Measurements from ENCODE around the gene RANGAP1. TPM values are rescaled to one million over a fixed set of nuclear protein-coding genes. Genes with fewer than 3 reads are reported as not detected.

The RANGAP1 gene
- total and polyA plus RNA-seq, 2 of the 4 experiments (the other 2 are of a cell fraction): 71.2 to 148 TPM

DNA sequence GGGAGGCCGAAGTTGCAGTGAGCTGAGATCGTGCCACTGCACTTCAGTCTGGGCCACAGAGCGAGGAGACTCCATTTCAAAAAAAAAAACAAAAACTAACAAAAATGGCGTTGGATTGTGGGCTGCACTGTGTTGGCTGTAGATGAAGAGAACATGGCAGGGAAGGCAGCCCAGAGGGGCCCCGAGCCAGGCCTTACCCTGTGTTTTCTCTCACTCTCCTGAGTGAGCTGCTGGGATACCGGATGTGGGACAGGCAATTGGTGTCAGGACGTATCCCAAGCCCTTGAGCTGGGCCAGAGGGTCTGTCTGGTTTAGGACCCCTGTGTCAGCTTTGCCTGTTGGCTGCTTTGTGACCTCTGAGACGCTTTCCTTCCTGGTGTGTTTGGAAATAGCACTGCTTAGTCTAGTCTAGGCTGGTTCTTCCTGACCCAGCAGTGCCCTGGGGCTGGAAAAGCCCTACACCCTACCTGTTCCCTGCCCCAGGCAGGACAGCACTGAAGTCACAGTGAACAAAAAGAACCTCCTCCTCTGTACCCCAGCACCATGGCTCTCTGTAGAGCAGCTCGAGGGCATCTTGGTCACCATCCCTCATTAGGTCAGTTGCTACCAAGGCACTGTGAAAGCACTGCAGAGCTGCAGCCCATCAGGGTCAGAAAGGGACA is 63.0 kb downstream of the RANGAP1 start:
- H3K79me1 ChIP-seq (ENCODE audit: low read depth in 1 of 2, low read length in 2 of 2): peaks cover 4 to 5% of the 10 kb centered on the region in 2 experiments; a peak in 2 of 4 replicates
- no peak overlapping the region for H2BK15ac ChIP-seq (ENCODE audit: low read depth, low read length)
- H4K91ac ChIP-seq (ENCODE audit: insufficient read depth, low read depth, low read length): no peak overlapping the region
- no peak overlapping the region for H4K8ac ChIP-seq (ENCODE audit: low read depth in 2 of 2, low read length in 2 of 2)
- H3K27ac ChIP-seq (ENCODE audit: insufficient read depth, low read length): no peak overlapping the region
- no peaks in the 10 kb centered on the region for H3K9me3 ChIP-seq (ENCODE audit: control insufficient read depth, insufficient read depth, low read length)
- ATAC-seq (ENCODE audit: low read depth): no peak
- WGBS, 2 experiments (ENCODE audit: extremely low coverage in 2 of 2, insufficient read length in 1 of 2): 80% methylated on average over 1 of the region's 9 CpGs; no CpG with 5 or more reads in 1 of the 2 experiments
- H2AK5ac ChIP-seq (ENCODE audit: low read depth, low read length): no peak overlapping the region
- no peak overlapping the region for H3K23ac ChIP-seq (ENCODE audit: low read depth, low read length)
- no peak overlapping the region for H3K4me2 ChIP-seq (ENCODE audit: low read depth, low read length)
- no peak overlapping the region for H3K4ac ChIP-seq (ENCODE audit: low read depth, low read length)
- H3K4me3 ChIP-seq (ENCODE audit: insufficient read depth, low read depth, low read length): no peak overlapping the region
- no peak overlapping the region for H3K14ac ChIP-seq (replicated peaks; ENCODE audit: low read depth, low read length)
- CTCF ChIA-PET: no interaction called here
- H2BK120ac ChIP-seq (ENCODE audit: low read depth, low read length): no peak overlapping the region
- no peak overlapping the region for H3K9ac ChIP-seq (ENCODE audit: low read depth, low read length)
- no peak overlapping the region for H3K18ac ChIP-seq (ENCODE audit: low read depth, low read length)
- H2BK5ac ChIP-seq (ENCODE audit: low read depth, low read length, poor library complexity, severe bottlenecking): no peak overlapping the region
- no peaks in the 10 kb centered on the region for H4K20me1 ChIP-seq (ENCODE audit: insufficient read depth, low read length)
- H3K56ac ChIP-seq (ENCODE audit: extremely low read depth, insufficient read depth, low read length): no peak overlapping the region
- no peak for DNase-seq
- H4K5ac ChIP-seq (ENCODE audit: low read depth, low read length): no peak overlapping the region
- H3K27me3 ChIP-seq (ENCODE audit: control insufficient read depth, insufficient read depth, low read length): no peaks in the 10 kb centered on the region
- POLR2A ChIA-PET (ENCODE audit: unreplicated experiment): no interaction called here
- TF ChIP-seq SMC3 (IDR thresholded peaks at IDR 0.05; ENCODE audit: low read depth, low read length) (no peak), MAFK (IDR thresholded peaks at IDR 0.05; ENCODE audit: low read depth, low read length) (no peak), RCOR1 (IDR thresholded peaks at IDR 0.05; ENCODE audit: insufficient replicate concordance, low read length) (no peak), POLR2A (IDR thresholded peaks at IDR 0.05; ENCODE audit: low read depth, low read length) (no peak), CHD1 (IDR thresholded peaks at IDR 0.05; ENCODE audit: low read depth, low read length) (no peak), FOS (IDR thresholded peaks at IDR 0.05; ENCODE audit: low read depth, low read length) (no peak), CEBPB (IDR thresholded peaks at IDR 0.05; ENCODE audit: low read depth, low read length) (no peak), NFE2L2 (IDR thresholded peaks at IDR 0.05; ENCODE audit: low read depth, low read length) (no peak), RFX5 (IDR thresholded peaks at IDR 0.05; ENCODE audit: low read depth, low read length) (no peak)
- TF ChIP-seq, protein P1, sequence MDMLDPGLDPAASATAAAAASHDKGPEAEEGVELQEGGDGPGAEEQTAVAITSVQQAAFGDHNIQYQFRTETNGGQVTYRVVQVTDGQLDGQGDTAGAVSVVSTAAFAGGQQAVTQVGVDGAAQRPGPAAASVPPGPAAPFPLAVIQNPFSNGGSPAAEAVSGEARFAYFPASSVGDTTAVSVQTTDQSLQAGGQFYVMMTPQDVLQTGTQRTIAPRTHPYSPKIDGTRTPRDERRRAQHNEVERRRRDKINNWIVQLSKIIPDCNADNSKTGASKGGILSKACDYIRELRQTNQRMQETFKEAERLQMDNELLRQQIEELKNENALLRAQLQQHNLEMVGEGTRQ (IDR thresholded peaks at IDR 0.05; ENCODE audit: low read depth, low read length): no peak
- TF ChIP-seq, protein P2, sequence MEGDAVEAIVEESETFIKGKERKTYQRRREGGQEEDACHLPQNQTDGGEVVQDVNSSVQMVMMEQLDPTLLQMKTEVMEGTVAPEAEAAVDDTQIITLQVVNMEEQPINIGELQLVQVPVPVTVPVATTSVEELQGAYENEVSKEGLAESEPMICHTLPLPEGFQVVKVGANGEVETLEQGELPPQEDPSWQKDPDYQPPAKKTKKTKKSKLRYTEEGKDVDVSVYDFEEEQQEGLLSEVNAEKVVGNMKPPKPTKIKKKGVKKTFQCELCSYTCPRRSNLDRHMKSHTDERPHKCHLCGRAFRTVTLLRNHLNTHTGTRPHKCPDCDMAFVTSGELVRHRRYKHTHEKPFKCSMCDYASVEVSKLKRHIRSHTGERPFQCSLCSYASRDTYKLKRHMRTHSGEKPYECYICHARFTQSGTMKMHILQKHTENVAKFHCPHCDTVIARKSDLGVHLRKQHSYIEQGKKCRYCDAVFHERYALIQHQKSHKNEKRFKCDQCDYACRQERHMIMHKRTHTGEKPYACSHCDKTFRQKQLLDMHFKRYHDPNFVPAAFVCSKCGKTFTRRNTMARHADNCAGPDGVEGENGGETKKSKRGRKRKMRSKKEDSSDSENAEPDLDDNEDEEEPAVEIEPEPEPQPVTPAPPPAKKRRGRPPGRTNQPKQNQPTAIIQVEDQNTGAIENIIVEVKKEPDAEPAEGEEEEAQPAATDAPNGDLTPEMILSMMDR (conservative IDR thresholded peaks at IDR 0.05; ENCODE audit: low read depth, low read length): no peak
- H2BK20ac ChIP-seq (ENCODE audit: low read depth, low read length): no peak overlapping the region
- no peak overlapping the region for H2AFZ ChIP-seq (replicated peaks; ENCODE audit: low read length, poor library complexity)
- H2AK9ac ChIP-seq (replicated peaks; ENCODE audit: low read depth, low read length, poor library complexity): peak overlapping the region; percentile 61
- intact Hi-C loops (cut with micrococcal nuclease): no loop called here
- H3K9me1 ChIP-seq (ENCODE audit: insufficient read depth, low read length): peaks cover 15% of the 10 kb centered on the region
- peaks cover under 1% of the 10 kb centered on the region; the same call in 1 of the 2 replicates for H3K4me1 ChIP-seq (ENCODE audit: control insufficient read depth, insufficient read depth, low read length)
- in situ Hi-C loops (cut with MboI; ENCODE audit: low sequenced_read_pairs): no loop called here
- no TSS peak for BruUV-seq (replicated peaks)
- dilution Hi-C loops (cut with HindIII; ENCODE audit: low sequenced_read_pairs, unreplicated experiment): no loop called here
- H3K36me3 ChIP-seq (ENCODE audit: control insufficient read depth, insufficient read depth, low read length): peaks cover 55% of the 10 kb centered on the region
